Measurements from ENCODE around the gene ZBTB16.

Gene ZBTB16

GRCh38 chr11:114185436-114185835, 125.9 kb downstream of the ZBTB16 start:
- DNase-seq (ENCODE audit: low spot score), result no peak

GRCh38 chr11:114187173-114187572, 127.7 kb downstream of the ZBTB16 start:
- no peak for DNase-seq (ENCODE audit: low spot score)

GRCh38 chr11:114188851-114189570, 129.5 kb downstream of the ZBTB16 start:
- DNase-seq (ENCODE audit: low spot score), result no peak

- DNase-seq (ENCODE audit: low spot score), result no peak
Measured at GRCh38 chr11:114190630-114191029, 131.1 kb downstream of the ZBTB16 start.

GRCh38 chr11:114191893-114192292, 132.4 kb downstream of the ZBTB16 start:
- no peak for DNase-seq (ENCODE audit: low spot score)

GRCh38 chr11:114192841-114193389, 133.4 kb downstream of the ZBTB16 start:
- no peak for DNase-seq (ENCODE audit: low spot score)

GRCh38 chr11:114193730-114194679, 134.5 kb downstream of the ZBTB16 start:
- DNase-seq (ENCODE audit: low spot score), result no peak

- no peak for DNase-seq (ENCODE audit: low spot score)
Measured at GRCh38 chr11:114194702-114195101, 135.2 kb downstream of the ZBTB16 start.

GRCh38 chr11:114195151-114195550, 135.6 kb downstream of the ZBTB16 start:
- no peak for DNase-seq (ENCODE audit: low spot score)

GRCh38 chr11:114195981-114196731, 136.6 kb downstream of the ZBTB16 start:
- no peak for DNase-seq (ENCODE audit: low spot score)

- DNase-seq (ENCODE audit: low spot score), result peak; percentile 70
Measured at GRCh38 chr11:114196997-114197703, 137.6 kb downstream of the ZBTB16 start.

GRCh38 chr11:114197799-114198500, 138.4 kb downstream of the ZBTB16 start:
- DNase-seq (ENCODE audit: low spot score), result peak; percentile 34

- no peak for DNase-seq (ENCODE audit: low spot score)
Measured at GRCh38 chr11:114199051-114199450, 139.5 kb downstream of the ZBTB16 start.

- no peak for DNase-seq (ENCODE audit: low spot score)
Measured at GRCh38 chr11:114200351-114201133, 141.0 kb downstream of the ZBTB16 start.

GRCh38 chr11:114201219-114201618, 141.7 kb downstream of the ZBTB16 start:
- DNase-seq (ENCODE audit: low spot score), result no peak

GRCh38 chr11:114202011-114202609, 142.6 kb downstream of the ZBTB16 start:
- DNase-seq (ENCODE audit: low spot score), result no peak

GRCh38 chr11:114207096-114207495, 147.6 kb downstream of the ZBTB16 start:
- no peak for DNase-seq (ENCODE audit: low spot score)

GRCh38 chr11:114208377-114208776, 148.9 kb downstream of the ZBTB16 start:
- DNase-seq (ENCODE audit: low spot score), result no peak

- DNase-seq (ENCODE audit: low spot score), result no peak
Measured at GRCh38 chr11:114209343-114209742, 149.8 kb downstream of the ZBTB16 start.
